Stimulated activated CD4-positive, alpha-beta T cell treated with anti-CD3 and anti-CD28 coated beads, TNF-alpha, amount 100 ng/mL, for 24 hours (primary cell): ENCODE data around the gene IFRD2.
A peak's percentile ranks its signal among the peaks of the same experiment; 100 is the strongest.
"Not testable (repeated sequence)": the region's sequence is repeated elsewhere in the genome, so short reads cannot be mapped to it uniquely, and the experiment has no call there.

Experiments used
- DNase-seq, 3 experiments: peaks; one replicate each; pipeline ENCODE4 v3.0.0-alpha.2; 2020; ENCODE audit warnings: low read depth in 3 of 3

Gene IFRD2

DNA sequence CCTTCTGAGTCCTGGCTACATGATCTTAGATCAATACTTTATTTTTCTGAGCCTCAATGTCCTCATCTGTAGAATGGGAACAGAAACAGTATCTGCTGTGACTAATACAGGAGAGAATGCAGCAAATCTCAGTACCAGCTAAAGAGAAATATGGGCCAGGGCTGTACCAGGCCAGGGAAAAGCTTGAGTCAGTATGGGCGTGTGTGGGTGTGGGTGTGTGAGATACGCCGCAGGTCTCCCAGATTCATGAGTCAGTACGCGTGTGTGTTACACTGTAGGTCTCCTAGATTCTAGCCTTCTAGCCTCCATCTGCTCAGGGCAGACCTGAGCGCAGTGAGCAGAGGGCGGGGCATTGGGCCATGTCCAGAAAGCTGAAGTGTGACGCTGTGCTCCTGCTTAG is 41.0 kb downstream of the IFRD2 start:
- peak in 2 of 3 experiments; percentile 23 to 63 for DNase-seq

DNA sequence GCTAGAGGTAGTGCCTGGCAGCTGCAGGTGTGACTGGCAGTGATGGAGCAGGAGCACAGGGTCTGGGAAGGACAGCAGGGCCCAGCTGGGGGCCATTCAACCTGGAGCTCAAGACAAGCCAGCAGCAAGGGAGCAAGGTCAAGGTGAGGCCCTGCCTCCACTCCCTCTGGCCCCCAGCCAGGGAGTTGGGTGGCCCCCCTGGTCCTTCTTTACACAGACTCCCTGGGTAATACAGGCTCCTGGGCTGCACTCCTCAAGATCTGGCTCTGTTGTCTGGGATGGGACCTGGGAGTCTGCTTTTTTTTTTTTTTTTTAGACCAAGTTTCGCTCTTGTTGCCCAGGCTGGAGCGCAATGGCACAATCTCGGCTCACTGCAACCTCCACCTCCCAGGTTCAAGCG is 41.7 kb downstream of the IFRD2 start:
- DNase-seq, result no peak

- DNase-seq, result no peak
These were observed 42.8 kb downstream of the IFRD2 start for GRCh38 chr3:50249457-50249856.

- no peak for DNase-seq
These were observed 43.8 kb downstream of the IFRD2 start for GRCh38 chr3:50248387-50248786.

DNA sequence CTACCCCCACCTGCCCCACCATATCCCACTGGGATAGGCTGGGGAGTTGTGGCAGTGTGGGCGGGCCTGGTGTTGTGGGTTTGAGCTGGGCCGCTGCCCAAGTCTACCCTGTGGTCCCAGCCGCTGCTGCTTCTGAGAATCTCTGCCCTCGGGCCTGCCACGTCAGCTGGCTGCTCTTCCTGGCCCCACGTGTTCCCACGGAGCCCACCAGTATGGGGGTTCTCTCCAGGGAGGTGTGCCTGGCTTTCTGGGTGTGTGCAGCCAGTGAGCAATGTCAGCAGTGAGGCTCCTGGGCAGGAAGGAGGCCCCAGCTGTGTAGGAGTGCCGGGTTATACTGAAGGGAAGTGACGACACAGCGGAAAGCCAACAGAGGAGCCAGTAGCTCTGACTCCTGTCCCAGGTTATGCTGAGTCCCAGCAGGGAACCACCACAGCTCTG is 45.7 kb downstream of the IFRD2 start:
- peak; percentile 74 to 85 (median 75) for DNase-seq

- peak; percentile 92 to 94 (median 93) for DNase-seq
These were observed 46.3 kb downstream of the IFRD2 start for GRCh38 chr3:50245831-50246516.

- DNase-seq, result no peak
These were observed 46.9 kb downstream of the IFRD2 start for GRCh38 chr3:50245251-50245745.

- DNase-seq, result not testable (repeated sequence)
These were observed 47.4 kb downstream of the IFRD2 start for GRCh38 chr3:50244813-50245212.

- DNase-seq, result no peak
These were observed 48.7 kb downstream of the IFRD2 start for GRCh38 chr3:50243543-50243895.

GRCh38 chr3:50242851-50243542 is 49.2 kb downstream of the IFRD2 start:
- peak in 1 of 3 experiments; percentile 44 for DNase-seq

DNA sequence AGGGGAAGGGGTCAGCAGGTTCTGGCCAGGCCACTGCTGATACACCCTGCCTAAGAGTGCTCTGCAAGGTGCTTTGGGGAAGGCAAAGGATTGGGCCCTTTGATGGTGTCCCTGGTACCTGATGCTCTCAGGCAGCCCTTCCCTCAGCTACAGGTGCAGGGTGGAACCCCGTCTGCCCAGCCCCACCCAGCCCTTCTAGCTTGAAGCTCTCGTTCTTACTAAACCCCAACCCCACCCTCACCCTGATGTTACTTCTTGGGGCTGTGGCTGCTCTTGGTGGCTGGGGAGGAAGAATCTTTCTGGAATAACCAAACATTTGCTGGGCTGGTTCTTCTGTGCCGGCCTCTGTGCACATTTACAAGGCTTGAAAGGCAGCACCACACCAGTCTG is 49.9 kb downstream of the IFRD2 start:
- no peak for DNase-seq

- no peak for DNase-seq
These were observed 50.4 kb downstream of the IFRD2 start for GRCh38 chr3:50241713-50242380.

GRCh38 chr3:50241163-50241562 is 51.1 kb downstream of the IFRD2 start:
- no peak for DNase-seq

DNA sequence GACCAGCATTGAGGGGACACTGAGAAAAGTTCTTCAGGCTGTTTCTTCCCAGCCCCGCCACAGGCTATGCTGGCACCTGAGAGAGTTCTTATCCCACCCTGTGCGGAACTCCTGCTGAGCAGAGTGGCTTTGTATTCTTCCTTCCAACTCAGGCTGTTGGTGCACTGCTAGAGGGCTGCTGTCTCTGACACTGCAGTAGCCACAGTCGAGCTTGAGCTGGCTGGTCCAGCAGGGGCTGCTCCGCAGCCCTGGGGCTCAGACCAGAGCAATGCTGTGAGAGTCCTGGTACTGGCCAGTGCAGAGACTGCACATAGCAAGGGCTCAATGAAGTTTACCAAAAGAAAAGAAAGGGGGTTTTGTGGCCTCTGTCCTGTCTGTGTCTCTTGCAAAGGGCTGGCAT is 52.6 kb downstream of the IFRD2 start:
- DNase-seq, result no peak

DNA sequence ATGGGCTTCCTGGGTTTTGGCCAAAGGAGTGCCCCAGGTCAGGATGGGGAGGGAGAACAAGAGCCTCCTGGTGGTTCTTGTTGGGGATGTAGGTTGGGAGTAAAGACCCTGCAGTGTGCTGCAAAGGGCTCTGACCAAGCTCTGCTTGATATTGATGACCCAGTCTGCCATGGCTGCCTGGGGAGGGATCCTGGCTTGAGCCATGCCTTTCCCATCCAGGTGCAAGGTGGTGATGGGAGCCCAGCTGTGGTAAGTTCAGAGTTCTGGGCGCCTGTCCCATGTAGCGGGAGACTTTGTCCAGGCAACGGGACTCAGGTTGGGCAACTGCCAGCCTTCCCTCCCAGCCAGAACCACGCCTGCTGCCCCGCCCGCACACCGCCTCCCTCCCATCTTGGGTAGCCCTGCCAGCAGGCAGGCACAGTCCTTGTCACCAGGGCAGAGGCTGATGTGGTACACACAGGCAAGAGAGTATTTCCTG is 53.6 kb downstream of the IFRD2 start:
- no peak for DNase-seq

DNA sequence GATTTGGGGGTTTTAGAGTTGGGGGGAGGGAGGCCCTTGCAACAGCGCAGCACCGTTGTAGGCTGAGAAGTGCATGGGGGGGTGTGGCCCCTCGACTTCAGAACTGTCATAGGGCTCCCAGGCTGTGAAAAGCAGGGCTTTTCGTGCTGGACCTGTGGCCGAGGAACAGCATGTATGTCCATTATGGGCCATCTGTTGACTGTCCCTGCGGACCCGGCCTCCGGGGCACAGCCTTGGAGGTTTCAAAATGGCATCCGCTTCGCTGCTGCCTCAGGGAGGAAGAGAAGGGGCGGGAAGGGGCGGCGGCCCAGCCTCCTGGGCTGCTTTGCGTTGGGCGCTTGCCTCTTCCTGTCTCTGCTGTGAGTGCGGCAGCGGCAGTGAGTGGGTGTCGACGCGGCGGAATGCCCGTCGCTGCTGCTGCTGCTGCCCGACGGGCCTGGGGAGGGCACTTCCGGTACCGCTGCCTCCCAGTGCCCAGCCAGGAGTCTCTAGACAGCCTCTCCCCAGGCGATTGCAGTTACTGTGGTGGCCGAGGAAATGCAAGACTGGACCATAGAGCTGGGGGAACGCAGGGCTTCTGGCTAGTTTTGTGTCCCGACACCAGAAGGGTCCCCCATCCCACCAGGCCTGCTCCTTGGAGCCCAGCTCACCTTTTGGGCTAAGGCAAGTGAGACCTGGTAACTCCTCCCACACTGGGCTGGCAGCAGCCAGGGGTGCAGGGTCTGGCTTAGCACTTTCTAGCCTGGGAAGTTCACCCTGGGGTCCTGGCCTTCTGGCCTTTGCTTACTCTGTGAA is 54.3 kb downstream of the IFRD2 start:
- DNase-seq, result peak; percentile 71 to 89 (median 73)
